Activated CD4-positive, alpha-beta T cell treated with anti-CD3 and anti-CD28 coated beads, Interleukin-2, amount 50 U/mL, for 1 hour (primary cell): ENCODE measurements around the gene SPAM1.
"Not testable (repeated sequence)": the region's sequence is repeated elsewhere in the genome, so short reads cannot be mapped to it uniquely, and the experiment has no call there.

ENCODE experiments used
- DNase-seq: peaks from one replicate; pipeline ENCODE4 v3.0.0-alpha.2; 2020

The SPAM1 gene

GRCh38 chr7:123924941-123925340, at the start of gene SPAM1:
Gene SPAM1 (plus strand): TSS chr7:123925241. CDS start chr7:123953571, 28,330 bp downstream.
- no peak for DNase-seq

GRCh38 chr7:123876557-123877256, 48.3 kb upstream of the SPAM1 start:
- no peak for DNase-seq

- DNase-seq = no peak
Observed at GRCh38 chr7:123879628-123880027, 45.4 kb upstream of the SPAM1 start.

GRCh38 chr7:123881300-123881699, 43.7 kb upstream of the SPAM1 start:
- DNase-seq = no peak

GRCh38 chr7:123883154-123883553, 41.9 kb upstream of the SPAM1 start:
- no peak for DNase-seq

GRCh38 chr7:123888192-123888591, 36.8 kb upstream of the SPAM1 start:
- no peak for DNase-seq

GRCh38 chr7:123894753-123895152, 30.3 kb upstream of the SPAM1 start:
- not testable (repeated sequence) for DNase-seq

GRCh38 chr7:123901101-123901500, 23.9 kb upstream of the SPAM1 start:
- DNase-seq = no peak

GRCh38 chr7:123905714-123906113, 19.3 kb upstream of the SPAM1 start:
- DNase-seq = no peak

GRCh38 chr7:123916240-123916724, 8.8 kb upstream of the SPAM1 start:
- no peak for DNase-seq

- no peak for DNase-seq
Observed at GRCh38 chr7:123917878-123918277, 7.2 kb upstream of the SPAM1 start.

- no peak for DNase-seq
Observed at GRCh38 chr7:123918309-123918708, 6.7 kb upstream of the SPAM1 start.

GRCh38 chr7:123923599-123923998, 1.4 kb upstream of the SPAM1 start:
- no peak for DNase-seq

- DNase-seq = no peak
Observed at GRCh38 chr7:123929107-123929506, 4.1 kb downstream of the SPAM1 start.

GRCh38 chr7:123929655-123930054, 4.6 kb downstream of the SPAM1 start:
- DNase-seq = no peak

GRCh38 chr7:123935436-123936381, 10.7 kb downstream of the SPAM1 start:
- DNase-seq = no peak

GRCh38 chr7:123936388-123936787, 11.3 kb downstream of the SPAM1 start:
- DNase-seq = no peak

- no peak for DNase-seq
Observed at GRCh38 chr7:123939784-123940183, 14.7 kb downstream of the SPAM1 start.

- DNase-seq = no peak
Observed at GRCh38 chr7:123941391-123942180, 16.5 kb downstream of the SPAM1 start.

GRCh38 chr7:123944395-123944794, 19.4 kb downstream of the SPAM1 start:
- no peak for DNase-seq

- DNase-seq = no peak
Observed at GRCh38 chr7:123945938-123946337, 20.9 kb downstream of the SPAM1 start.

- no peak for DNase-seq
Observed at GRCh38 chr7:123948136-123948535, 23.1 kb downstream of the SPAM1 start.

GRCh38 chr7:123958186-123958703, 33.2 kb downstream of the SPAM1 start:
- DNase-seq = no peak
